Tongue (tissue), 2 donors: ENCODE data around the gene IFT80. TPM values are rescaled to one million over a fixed set of nuclear protein-coding genes. Genes with fewer than 3 reads are reported as not detected.

ENCODE experiments used
- small RNA-seq: library from RNA; depleted of rRNA; stranded (forward); fragments of <200 nt; gene quantifications from one replicate; pipeline ENCODE3, GENCODE V24; 2014; ENCODE audit warnings: low replicate concordance
- total RNA-seq: library from RNA; depleted of rRNA; stranded (reverse); fragments of >200 nt; gene quantifications from one replicate; pipeline ENCODE4 v1.2.3, GENCODE V29; 2014

IFT80 gene
- total RNA-seq, 1 donor from 2014 or later: 51.7 TPM

Small RNA genes lying within 50 kb of the gene (small RNA-seq; reads per million reads assigned to genes)
- gene MIR15B (40.4 reads per million, percentile 96 among the genes with 10 or more reads in this experiment), gene MIR16-2 (24.2 reads per million, percentile 95 among the genes with 10 or more reads in this experiment)

Other genes with a start within 250 kb of the IFT80 start
- not detected for gene C3orf80, start 173.8 kb downstream of the IFT80 start, total RNA-seq
- gene SMC4, start 425 bp upstream of the IFT80 start, total RNA-seq: 120 TPM
- gene TRIM59, start 50.6 kb upstream of the IFT80 start, total RNA-seq: 24.3 TPM
- 35.1 TPM for gene KPNA4, start 166.3 kb upstream of the IFT80 start, total RNA-seq